HG03469 (cell line): ENCODE data around the gene GAREM1.
"Not testable (repeated sequence)": the region's sequence is repeated elsewhere in the genome, so short reads cannot be mapped to it uniquely, and the experiment has no call there.

ENCODE experiments used
- ATAC-seq: cut with Tn5 transposase; IDR thresholded peaks from one replicate; pipeline ENCODE4 v1.9.1; 2021; ENCODE audit warnings: mild to moderate bottlenecking, moderate library complexity, moderate number of reproducible peaks; ENCODE audit not compliant: unreplicated experiment

The GAREM1 gene

GRCh38 chr18:32267463-32267862 is 203.2 kb downstream of the GAREM1 start:
- no peak for ATAC-seq

DNA sequence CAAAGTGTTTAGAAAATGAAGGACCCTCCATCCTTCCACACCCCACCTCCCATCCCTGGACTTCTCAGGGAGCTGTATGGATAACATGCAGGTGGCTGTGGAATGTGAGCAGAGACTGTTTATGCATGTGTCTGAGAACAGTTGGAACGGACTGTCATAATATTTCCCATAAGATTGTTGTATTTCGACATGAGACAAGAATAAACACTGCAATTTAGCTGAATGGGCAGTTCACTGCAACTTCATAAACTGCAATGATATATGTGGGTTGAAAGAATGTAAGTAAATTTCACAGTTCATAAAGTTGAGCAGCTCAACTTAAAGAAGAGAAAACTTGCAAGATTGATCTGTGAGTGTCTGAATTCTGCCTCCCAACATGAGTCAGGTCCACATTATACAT is 206.3 kb downstream of the GAREM1 start:
- ATAC-seq, result no peak

GRCh38 chr18:32262092-32262491 is 208.6 kb downstream of the GAREM1 start:
- no peak for ATAC-seq

DNA sequence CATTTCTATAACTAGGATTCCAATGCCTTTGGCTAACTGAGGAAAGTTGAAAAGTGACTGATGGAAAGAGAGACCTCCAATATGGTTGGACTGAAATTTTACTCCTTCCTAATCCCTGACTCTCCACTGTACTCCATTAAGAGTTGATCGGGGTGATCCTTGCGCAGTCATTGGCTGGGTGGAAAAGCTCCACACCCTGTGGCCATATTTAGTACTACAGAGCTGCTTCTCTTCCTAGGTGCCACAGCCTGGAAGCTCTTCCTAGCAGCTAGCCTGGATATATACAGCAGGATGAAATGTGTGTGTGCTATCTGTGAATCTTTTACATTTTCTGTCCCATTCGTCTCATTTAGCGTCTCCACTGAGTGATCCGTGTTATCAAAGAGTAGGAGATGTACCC is 209.7 kb downstream of the GAREM1 start:
- ATAC-seq, result no peak

GRCh38 chr18:32259553-32259952 is 211.1 kb downstream of the GAREM1 start:
- ATAC-seq, result no peak

- no peak for ATAC-seq
Observed at GRCh38 chr18:32258558-32259204, 212.0 kb downstream of the GAREM1 start.

DNA sequence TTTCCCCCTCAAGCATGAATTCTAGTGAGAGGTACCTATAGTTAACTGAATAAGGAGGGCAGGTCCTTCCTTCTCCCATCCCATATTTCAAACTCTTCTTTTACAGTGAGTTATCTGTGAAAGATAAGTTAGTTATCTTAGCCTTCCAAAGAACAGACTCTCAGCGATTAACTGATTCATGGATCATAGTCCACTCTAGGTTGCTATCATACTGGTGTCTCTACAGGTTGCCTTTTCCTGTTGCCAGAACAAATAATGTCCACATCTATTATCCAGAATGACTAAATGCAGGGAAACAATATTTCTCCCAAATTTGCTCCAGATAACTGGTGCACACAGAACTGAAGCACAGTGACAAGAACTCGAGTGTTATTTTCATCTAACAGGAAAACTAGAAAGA is 212.5 kb downstream of the GAREM1 start:
- ATAC-seq, result no peak

GRCh38 chr18:32257084-32257785 is 213.4 kb downstream of the GAREM1 start:
- ATAC-seq, result no peak

- ATAC-seq, result no peak
Observed at GRCh38 chr18:32255570-32255969, 215.1 kb downstream of the GAREM1 start.

DNA sequence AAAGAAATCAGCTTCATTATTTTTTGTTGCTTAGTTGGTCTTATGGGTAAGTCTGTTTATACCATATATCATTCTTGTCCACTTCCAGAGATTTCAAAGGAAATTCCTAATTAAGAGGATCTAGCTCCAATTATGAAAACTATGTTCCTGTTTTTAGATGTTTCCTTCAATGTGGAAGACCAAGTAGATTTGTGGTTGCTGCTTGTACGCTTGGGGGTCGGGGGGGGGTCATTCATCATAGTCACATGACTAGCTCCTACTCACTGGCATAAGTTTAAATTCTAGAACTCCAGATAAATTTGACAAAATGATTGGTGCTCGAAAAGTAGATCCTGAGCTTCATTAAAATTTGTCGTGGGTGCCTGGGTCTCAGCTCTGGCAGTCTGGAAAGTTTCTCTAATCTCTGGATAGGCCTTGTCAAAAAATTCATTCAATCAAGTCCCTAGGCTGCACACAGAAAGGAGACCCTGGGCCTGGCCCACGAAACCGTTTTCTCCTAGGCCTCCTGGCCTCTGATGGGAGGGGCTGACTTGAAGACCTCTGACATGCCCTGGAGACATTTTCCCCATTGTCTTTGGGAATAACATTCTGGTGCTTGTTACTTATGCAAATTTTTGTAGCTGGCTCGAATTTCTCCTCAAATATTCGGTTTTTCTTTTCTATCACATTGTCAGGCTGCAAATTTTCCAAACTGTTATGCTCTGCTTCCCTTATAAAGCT is 218.4 kb downstream of the GAREM1 start:
- no peak for ATAC-seq

DNA sequence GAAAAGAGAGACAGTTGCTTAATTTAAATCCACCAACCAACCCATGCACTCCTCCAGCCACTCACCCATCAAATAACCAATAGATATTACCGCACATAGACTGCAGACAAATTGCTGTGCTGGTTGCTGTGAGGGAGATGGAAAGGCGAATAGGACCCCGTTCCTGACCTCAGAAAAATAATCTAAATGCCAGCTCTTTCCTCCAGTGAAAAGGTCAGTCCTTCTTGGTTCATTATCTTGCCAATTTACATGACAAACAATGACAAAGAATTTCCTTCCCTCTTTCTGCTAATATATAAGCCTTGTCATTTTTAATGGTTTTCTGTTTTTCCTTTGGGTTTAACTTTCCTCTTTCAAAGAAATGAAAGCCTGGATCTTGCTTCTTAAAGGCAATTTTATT is 219.2 kb downstream of the GAREM1 start:
- no peak for ATAC-seq

GRCh38 chr18:32249147-32249929 is 221.3 kb downstream of the GAREM1 start:
- no peak for ATAC-seq

GRCh38 chr18:32244881-32245280 is 225.8 kb downstream of the GAREM1 start:
- ATAC-seq, result no peak

- ATAC-seq, result no peak
Observed at GRCh38 chr18:32243358-32243757, 227.3 kb downstream of the GAREM1 start.

- no peak for ATAC-seq
Observed at GRCh38 chr18:32242395-32242794, 228.3 kb downstream of the GAREM1 start.

- ATAC-seq, result no peak
Observed at GRCh38 chr18:32238635-32239268, 231.9 kb downstream of the GAREM1 start.

GRCh38 chr18:32237049-32237448 is 233.6 kb downstream of the GAREM1 start:
- no peak for ATAC-seq

DNA sequence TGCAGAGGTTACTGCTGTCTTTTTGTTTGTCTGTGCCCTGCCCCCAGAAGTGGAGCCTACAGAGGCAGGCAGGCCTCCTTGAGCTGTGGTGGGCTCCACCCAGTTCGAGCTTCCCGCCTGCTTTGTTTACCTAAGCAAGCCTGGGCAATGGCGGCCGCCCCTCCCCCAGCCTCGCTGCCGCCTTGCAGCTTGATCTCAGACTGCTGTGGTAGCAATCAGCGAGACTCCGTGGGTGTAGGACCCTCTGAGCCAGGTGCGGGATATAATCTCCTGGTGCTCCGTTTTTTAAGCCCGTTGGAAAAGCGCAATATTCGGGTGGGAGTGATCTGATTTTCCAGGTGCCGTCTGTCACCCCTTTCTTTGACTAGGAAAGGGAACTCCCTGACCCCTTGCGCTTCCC is 237.3 kb downstream of the GAREM1 start:
- not testable (repeated sequence) for ATAC-seq

- no peak for ATAC-seq
Observed at GRCh38 chr18:32219431-32220018, 251.2 kb downstream of the GAREM1 start.

- no peak for ATAC-seq
Observed at GRCh38 chr18:32216390-32216789, 254.3 kb downstream of the GAREM1 start.
